Endothelial cell of umbilical vein (primary cell): ENCODE measurements around the gene UBE2H. TPM values are rescaled to one million over a fixed set of nuclear protein-coding genes. Genes with fewer than 3 reads are reported as not detected.
A peak's percentile ranks its signal among the peaks of the same experiment; 100 is the strongest.

Experiments
- BruUV-seq: library from RNA; stranded (reverse); fragments of 400-500 nt; replicated peaks from 2 replicates; lab custom pipeline; 2021; lab: Mats Ljungman, UMichigan
- CTCF ChIA-PET: fragments of 300-600, 350-600 bp; sonication (Branson Sonifier 250); formaldehyde crosslinking; loops from one replicate; lab custom pipeline; 2021; ENCODE audit warnings: antibody characterized with exemption, inconsistent platforms; lab: Charles Lee
- POLR2A ChIA-PET: fragments of 300-600, 350-600 bp; sonication (Branson Sonifier 250); formaldehyde crosslinking; loops from one replicate; lab custom pipeline; 2021; ENCODE audit warnings: antibody characterized with exemption, inconsistent platforms; lab: Charles Lee
- DNase-seq: peaks from one replicate; pipeline ENCODE4 v3.0.0-alpha.2; 2011; ENCODE audit warnings: low read depth, low spot score
- FAIRE-seq: peaks from 2 replicates; lab custom pipeline; 2011; peaks lifted over from hg19 to GRCh38; lab: Jason Lieb, UNC
- H2AFZ ChIP-seq: 2 replicates; pipeline ENCODE4 v1.6.0; 2012; ENCODE audit warnings: low read depth, low read length, control low read depth, inconsistent platforms
- H3K27ac ChIP-seq: 2 replicates; pipeline ENCODE4 v1.5.1; 2011; ENCODE audit warnings: low read depth, mild to moderate bottlenecking, control low read depth, low read length, moderate library complexity; ENCODE audit not compliant: insufficient read depth
- H3K27me3 ChIP-seq, 2 experiments: 2 replicates each; pipeline versions ENCODE4 v1.6.0 to v1.6.1; 2011; ENCODE audit warnings: low read length in 2 of 2, mixed read lengths in 1 of 2; ENCODE audit not compliant: control insufficient read depth in 2 of 2, insufficient read depth in 2 of 2
- H3K36me3 ChIP-seq, 2 experiments: 2 replicates in 1 of 2; 3 replicates in 1 of 2; pipeline ENCODE4 v1.5.1; 2011; ENCODE audit warnings: low read length in 2 of 2, mild to moderate bottlenecking in 1 of 2, moderate library complexity in 1 of 2; ENCODE audit not compliant: control insufficient read depth in 2 of 2, insufficient read depth in 2 of 2; ENCODE audit errors: extremely low read depth in 1 of 2
- H3K4me1 ChIP-seq: 3 replicates; pipeline ENCODE4 v1.5.1; 2011; ENCODE audit warnings: mild to moderate bottlenecking, low read length; ENCODE audit not compliant: control insufficient read depth, insufficient read depth; ENCODE audit errors: extremely low read depth
- H3K4me2 ChIP-seq: 2 replicates; pipeline ENCODE4 v1.6.1; 2011; ENCODE audit warnings: low read length, control low read depth, mixed read lengths; ENCODE audit not compliant: insufficient read depth
- H3K4me3 ChIP-seq, 3 experiments: fragments of 200-600 bp in 1 of 3; sonication (generic), shearing (Covaris generic) in 1 of 3; replicated peaks in 1 of 3; 2 replicates each; pipeline ENCODE4 v1.5.1; 2011 to 2016; ENCODE audit warnings: control low read depth in 3 of 3, low read length in 3 of 3, mild to moderate bottlenecking in 2 of 3, inconsistent platforms in 1 of 3, low read depth in 1 of 3, moderate library complexity in 1 of 3; ENCODE audit not compliant: insufficient read depth in 1 of 3
- H3K79me2 ChIP-seq: 2 replicates; pipeline ENCODE4 v1.6.0; 2012; ENCODE audit warnings: low read length, inconsistent platforms; ENCODE audit not compliant: control insufficient read depth, insufficient read depth
- H3K9ac ChIP-seq: replicated peaks from 2 replicates; pipeline ENCODE3; 2011; ENCODE audit warnings: low read length, control low read depth; ENCODE audit not compliant: insufficient read depth; ENCODE audit errors: extremely low read depth
- H3K9me1 ChIP-seq: replicated peaks from 3 replicates; pipeline ENCODE4 v1.6.0; 2011; ENCODE audit warnings: mild to moderate bottlenecking, low read length; ENCODE audit not compliant: control insufficient read depth, insufficient read depth; ENCODE audit errors: extremely low read depth
- H3K9me3 ChIP-seq: replicated peaks from 2 replicates; pipeline ENCODE4 v1.5.1; 2012; ENCODE audit warnings: low read length, inconsistent platforms; ENCODE audit not compliant: control insufficient read depth, insufficient read depth
- H4K20me1 ChIP-seq: replicated peaks from 2 replicates; pipeline ENCODE3; 2011; ENCODE audit warnings: mild to moderate bottlenecking, low read length; ENCODE audit not compliant: control insufficient read depth, insufficient read depth; ENCODE audit errors: extremely low read depth
- CTCF ChIP-seq, 2 donors: IDR thresholded peaks; 1 replicate in 1 of 2; 2 replicates in 1 of 2; pipeline ENCODE4 v1.5.1; 2011; ENCODE audit warnings: low read length in 2 of 2, mild to moderate bottlenecking in 2 of 2, moderate library complexity in 2 of 2, control low read depth in 1 of 2, inconsistent platforms in 1 of 2, low read depth in 1 of 2; ENCODE audit not compliant: insufficient read depth in 1 of 2; ENCODE audit errors: extremely low read depth in 1 of 2
- EZH2 ChIP-seq: IDR thresholded peaks from 2 replicates; pipeline ENCODE4 v1.6.1; 2012; ENCODE audit warnings: borderline replicate concordance, low read depth, mild to moderate bottlenecking, moderate library complexity, low read length, inconsistent platforms; ENCODE audit not compliant: severe bottlenecking
- FOS ChIP-seq: IDR thresholded peaks from 2 replicates; pipeline ENCODE4 v1.6.1; 2011; ENCODE audit warnings: mild to moderate bottlenecking, low read length, moderate library complexity, borderline replicate concordance; ENCODE audit not compliant: insufficient read depth
- GATA2 ChIP-seq: IDR thresholded peaks from 2 replicates; pipeline ENCODE4 v1.7.0; 2011; ENCODE audit warnings: low read depth, mild to moderate bottlenecking, moderate library complexity, mixed read lengths, low read length; ENCODE audit not compliant: insufficient read length, insufficient read depth
- JUN ChIP-seq: IDR thresholded peaks from 2 replicates; pipeline ENCODE4 v1.6.1; 2011; ENCODE audit warnings: borderline replicate concordance, low read depth; ENCODE audit not compliant: insufficient read length, insufficient read depth
- MAX ChIP-seq: IDR thresholded peaks from 2 replicates; pipeline ENCODE4 v1.6.1; 2011; ENCODE audit not compliant: insufficient read depth, insufficient read length
- MYC ChIP-seq: IDR thresholded peaks from one replicate; pipeline ENCODE4 v1.6.1; 2011; ENCODE audit warnings: mild to moderate bottlenecking, low read depth, low read length
- POLR2A ChIP-seq: IDR thresholded peaks from 2 replicates; pipeline ENCODE4 v1.6.1; 2012; ENCODE audit warnings: low read depth, mild to moderate bottlenecking, control low read depth, low read length
- POLR2AphosphoS5 ChIP-seq: IDR thresholded peaks from 2 replicates; pipeline ENCODE4 v1.6.1; 2012; ENCODE audit warnings: low read depth, mild to moderate bottlenecking, control low read depth, low read length, moderate library complexity; ENCODE audit not compliant: insufficient read depth
- dilution Hi-C: fragments of 300-500 bp; cut with MboI; formaldehyde crosslinking; loops from one replicate; pipeline ENCODE4 v1.15.0; 2019; ENCODE audit warnings: low sequenced_read_pairs; ENCODE audit not compliant: extremely low pct_ligation_motif_present
- intact Hi-C: fragments of 100-400 bp; cut with micrococcal nuclease; formaldehyde crosslinking; loops from one replicate; pipeline ENCODE4 v1.10.0; 2022
- polyA plus RNA-seq, 4 experiments: library from polyadenylated mRNA; depleted of rRNA in 3 of 4; stranded (reverse) in 3 of 4; unstranded in 1 of 4; fragments of >200 nt; gene quantifications; 2 replicates each; pipeline versions ENCODE4 v1.2.1 to v1.2.3, GENCODE V29; 2011 to 2012; ENCODE audit warnings: missing spikeins in 1 of 4
- total RNA-seq: library from RNA; stranded (reverse); gene quantifications from 2 replicates; pipeline ENCODE4 v1.2.3, GENCODE V29; 2021

The UBE2H gene
- total and polyA plus RNA-seq, 2 donors (not counting 3 experiments of a cell fraction or from before 2014, with no cell fraction given), result 51.7 to 90.1 TPM

DNA sequence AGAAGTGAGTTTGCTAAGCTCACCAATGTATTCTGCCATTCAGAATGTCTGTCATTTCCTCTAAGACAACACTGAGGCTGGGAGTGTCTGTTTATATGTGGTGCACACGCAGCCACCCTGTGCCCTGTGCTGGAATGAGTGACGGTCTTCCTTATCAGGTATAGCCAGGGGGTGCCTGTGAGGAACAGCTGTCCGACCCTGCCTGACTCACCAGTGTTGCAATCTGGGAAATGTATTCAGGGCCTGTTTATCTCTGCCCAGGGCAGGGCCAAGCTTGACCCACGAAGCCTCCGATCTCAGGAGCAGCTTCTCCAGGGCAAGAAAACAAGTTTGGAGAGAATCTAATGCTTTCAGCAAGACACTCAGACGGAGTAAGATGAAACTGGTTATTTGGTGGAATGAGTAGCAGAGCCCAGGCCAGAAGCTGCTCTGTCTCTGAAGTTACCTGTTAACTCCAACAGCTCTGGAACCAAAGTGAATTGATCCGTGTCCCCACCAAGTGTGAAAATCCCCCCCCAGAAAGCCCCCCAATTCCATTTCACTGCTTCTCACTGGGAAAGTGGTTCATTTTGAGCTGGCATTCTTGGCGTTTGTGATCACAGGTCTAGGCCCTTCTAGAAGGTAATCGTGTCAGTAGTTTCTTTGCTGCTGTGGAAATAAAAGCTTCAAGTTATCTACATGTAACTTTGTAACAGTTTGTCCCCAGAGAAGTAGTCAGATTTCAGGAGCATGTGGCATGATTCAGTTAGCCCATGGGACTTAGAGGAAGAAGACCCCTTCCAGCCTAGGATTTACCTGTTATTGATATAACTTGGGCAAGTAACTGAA lies 6.1 kb upstream of the UBE2H start:
- TF ChIP-seq JUN (peak; percentile 84), MAX (peak; percentile 39), FOS (peak; percentile 86), EZH2 (no peak), CTCF (IDR thresholded peaks at IDR 0.05; ENCODE audit: extremely low read depth in 1 of 2, insufficient read depth in 1 of 2, low read depth in 1 of 2, low read length in 2 of 2) (no peak), POLR2A (peak; percentile 61), MYC (no peak), GATA2 (peak; percentile 95), POLR2AphosphoS5 (peak; percentile 88)
- CTCF ChIA-PET, result interaction anchor here (0.9 to 2.8 kb wide), 11 partner anchors 8 to 128 kb away, joined by 3 to 24 read pairs (median 5); no protein-coding TSS in a partner anchor
- TSS peak; percentile 74 for BruUV-seq
- FAIRE-seq (peak; percentile 90), DNase-seq (peak; percentile 98)
- Histone ChIP-seq H3K4me2 (peak overlapping the region; percentile 29), H4K20me1 (no peaks in the 10 kb centered on the region), H3K4me1 (peaks cover 17% of the 10 kb centered on the region), H2AFZ (peak overlapping the region; percentile 7), H3K4me3 (no peak overlapping the region), H3K9ac (peak overlapping the region; percentile 62), H3K27ac (peak overlapping the region; percentile 88), H3K27me3 (no peaks in the 10 kb centered on the region), H3K36me3 (no peaks in the 10 kb centered on the region), H3K79me2 (no peaks in the 10 kb centered on the region), H3K9me1 (no peaks in the 10 kb centered on the region), H3K9me3 (no peaks in the 10 kb centered on the region)
- intact Hi-C loops (loop anchor here (1.0 kb wide), 1 partner anchor 11 kb away; no protein-coding TSS in a partner anchor), dilution Hi-C loops (no loop called here)
- POLR2A ChIA-PET, result interaction anchor here (1.3 to 1.6 kb wide), 2 partner anchors 10 to 11 kb away, joined by 8 to 18 read pairs; no protein-coding TSS in a partner anchor
